NCI-H226 (cell line): ENCODE data around the gene ADGRB2.

Experiments
- DNase-seq: peaks from one replicate; pipeline ENCODE4 v3.0.0-alpha.2; 2015

The ADGRB2 gene

GRCh38 chr1:31763671-31764311, 349 bp downstream of the ADGRB2 start:
- no peak for DNase-seq

DNA sequence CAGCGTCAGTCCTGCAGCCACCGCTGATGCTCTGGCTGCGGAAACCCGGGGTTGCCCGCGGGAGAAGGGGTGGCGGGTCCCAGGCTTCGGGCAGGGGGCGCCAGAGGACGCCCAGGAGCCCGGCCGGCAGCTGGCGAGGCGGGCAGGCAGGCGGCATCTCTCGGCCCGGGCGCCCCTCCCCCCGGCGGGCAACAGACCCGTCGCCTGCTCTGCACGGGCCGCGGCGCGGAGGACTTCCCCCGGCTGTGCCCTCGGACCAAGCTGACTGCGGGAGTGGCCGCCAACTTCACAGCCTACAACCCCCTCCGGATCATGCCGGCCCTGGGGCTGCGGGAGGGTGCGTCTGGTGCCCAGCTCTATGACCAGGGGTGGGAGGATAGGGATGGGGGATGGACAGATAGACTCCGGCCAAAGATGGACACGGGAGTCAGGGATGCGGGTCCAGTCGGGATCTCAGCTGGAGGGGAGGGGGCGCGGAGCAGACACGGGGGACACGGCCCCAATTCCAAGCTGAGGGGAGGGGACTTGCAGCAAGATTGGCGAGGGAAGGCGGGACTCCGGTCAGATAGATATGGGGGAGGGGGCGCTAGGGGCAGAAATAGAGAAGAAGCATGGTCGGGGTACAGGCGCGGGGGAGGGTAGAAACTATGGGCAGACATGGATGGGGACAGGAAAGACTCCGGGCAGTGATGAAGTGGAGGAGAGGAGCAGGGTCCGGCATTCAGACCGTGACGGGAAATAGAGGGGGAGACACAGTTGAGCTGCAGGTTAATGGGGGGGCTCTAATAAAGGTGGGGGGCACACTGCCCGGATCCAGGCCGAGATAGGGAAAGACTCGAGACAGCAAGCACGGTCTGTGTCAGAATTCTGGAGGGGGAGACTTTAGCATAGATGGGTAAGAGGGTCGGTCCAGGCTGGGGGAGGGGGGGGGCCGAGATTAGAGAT, 1.1 kb downstream of the ADGRB2 start:
- peak; percentile 62 for DNase-seq

GRCh38 chr1:31762323-31762722, 1.8 kb downstream of the ADGRB2 start:
- DNase-seq: no peak

GRCh38 chr1:31761883-31762282, 2.3 kb downstream of the ADGRB2 start:
- peak; percentile 38 for DNase-seq

DNA sequence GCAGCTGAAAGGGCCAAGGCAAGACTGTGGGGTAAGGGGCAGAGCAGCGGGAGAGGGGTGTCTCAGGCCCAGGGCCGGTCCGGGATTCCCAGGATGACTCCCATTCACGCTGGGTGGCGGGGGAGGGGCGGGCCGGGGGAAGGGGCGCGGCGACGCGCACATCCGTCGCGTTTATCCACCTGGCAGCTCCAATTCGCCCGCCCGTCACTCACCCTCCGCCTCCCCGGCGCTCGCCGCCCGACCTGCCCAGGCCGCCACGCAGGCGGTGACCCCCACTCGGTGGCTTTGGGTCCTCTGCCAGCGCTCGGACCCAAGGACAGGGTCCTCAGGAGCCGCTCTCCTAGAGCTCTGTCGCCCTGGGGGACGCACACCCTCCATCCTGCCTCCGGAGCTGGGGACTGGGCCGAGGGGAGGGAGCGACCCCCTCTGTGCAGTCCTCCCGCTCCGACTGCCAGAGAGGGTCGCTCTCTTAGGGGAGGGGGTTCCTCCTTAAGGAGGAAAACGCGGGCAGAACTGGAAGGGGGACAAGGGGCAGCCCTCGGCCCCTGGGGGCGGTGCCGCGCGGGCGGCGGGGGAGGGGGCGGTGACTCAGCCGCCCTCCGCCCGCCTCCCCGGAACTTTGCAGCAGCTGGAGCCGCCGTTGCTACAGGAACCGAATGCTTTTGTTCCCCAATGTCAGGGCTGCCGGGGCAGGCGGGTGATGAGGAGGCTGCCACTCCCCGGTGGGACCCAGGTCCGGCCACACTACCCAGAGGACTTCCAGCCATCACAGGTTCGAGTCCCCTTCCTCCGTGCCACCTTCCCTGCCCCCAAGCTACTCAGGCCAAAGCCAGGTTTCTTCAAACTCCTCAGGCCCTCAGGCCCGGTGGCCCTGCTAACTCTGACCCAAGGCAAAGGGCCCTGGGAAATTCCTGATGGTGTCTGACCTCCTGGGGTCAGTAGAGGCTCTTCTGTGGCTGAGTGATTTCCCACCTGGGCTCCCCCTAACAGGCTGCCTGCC, 3.4 kb downstream of the ADGRB2 start:
- DNase-seq: peak; percentile 43

- DNase-seq: no peak
These were observed 4.7 kb downstream of the ADGRB2 start for GRCh38 chr1:31759298-31760023.

DNA sequence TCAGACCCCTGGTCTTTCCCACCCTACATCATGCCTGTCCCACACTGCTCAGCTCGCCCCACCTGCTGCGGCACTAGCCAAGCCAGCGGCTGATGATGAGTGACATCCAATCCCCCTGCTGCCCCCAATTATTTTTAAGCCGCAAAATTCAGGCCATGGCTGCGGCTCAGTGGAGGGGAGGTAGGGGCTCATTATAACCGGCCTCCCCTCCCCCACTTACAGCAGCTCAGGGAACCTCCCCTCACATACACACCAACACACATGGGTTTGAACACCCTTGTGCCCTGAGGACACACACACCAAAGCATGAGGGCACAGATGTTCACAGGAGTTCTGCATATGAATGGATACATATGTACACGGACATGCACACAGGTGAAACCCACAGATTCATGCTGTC, 5.3 kb downstream of the ADGRB2 start:
- DNase-seq: no peak

- DNase-seq: no peak
These were observed 6.2 kb downstream of the ADGRB2 start for GRCh38 chr1:31757989-31758388.

DNA sequence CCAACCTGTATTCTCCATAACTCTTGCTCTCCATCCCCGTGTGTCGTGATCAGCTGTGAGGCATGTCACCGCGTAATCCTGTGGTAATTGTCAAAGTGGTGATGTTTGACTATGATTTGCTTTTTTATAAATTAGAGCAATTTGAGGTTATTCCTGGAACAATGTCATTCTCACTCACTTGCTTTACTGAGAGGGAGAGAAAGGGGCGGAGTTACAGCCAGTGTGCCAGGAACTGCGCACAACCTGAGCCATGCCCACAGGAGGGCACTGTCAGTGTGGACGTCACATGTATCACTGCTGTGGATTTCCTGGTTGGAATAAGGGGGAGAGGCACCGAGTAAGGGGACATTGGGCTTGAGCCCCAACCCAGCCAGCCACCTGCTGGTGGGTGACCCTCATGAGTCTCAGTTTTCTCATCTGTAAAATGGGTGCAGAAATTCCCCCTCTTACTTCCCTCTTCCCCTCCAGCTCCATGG, 6.9 kb downstream of the ADGRB2 start:
- no peak for DNase-seq

DNA sequence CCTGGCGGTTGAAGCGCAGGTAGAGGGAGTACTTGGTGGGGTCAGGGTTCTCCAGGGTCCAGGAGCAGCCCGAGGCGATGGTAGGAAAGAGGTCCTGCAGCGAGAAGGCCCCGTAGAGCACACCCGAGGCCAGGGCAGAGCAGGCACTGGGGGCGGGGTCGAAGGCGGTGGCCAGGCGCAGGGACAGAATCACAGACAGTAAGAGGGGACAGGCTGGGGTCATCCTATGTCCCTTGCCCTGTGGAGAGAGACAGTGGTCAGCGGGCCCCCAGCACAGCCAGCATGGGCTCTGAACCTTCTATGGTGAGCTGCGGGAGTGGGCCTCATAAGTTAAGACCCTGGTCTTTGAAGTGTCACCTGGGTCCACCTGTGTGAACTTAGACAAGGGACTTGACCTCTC, 7.6 kb downstream of the ADGRB2 start:
- no peak for DNase-seq

DNA sequence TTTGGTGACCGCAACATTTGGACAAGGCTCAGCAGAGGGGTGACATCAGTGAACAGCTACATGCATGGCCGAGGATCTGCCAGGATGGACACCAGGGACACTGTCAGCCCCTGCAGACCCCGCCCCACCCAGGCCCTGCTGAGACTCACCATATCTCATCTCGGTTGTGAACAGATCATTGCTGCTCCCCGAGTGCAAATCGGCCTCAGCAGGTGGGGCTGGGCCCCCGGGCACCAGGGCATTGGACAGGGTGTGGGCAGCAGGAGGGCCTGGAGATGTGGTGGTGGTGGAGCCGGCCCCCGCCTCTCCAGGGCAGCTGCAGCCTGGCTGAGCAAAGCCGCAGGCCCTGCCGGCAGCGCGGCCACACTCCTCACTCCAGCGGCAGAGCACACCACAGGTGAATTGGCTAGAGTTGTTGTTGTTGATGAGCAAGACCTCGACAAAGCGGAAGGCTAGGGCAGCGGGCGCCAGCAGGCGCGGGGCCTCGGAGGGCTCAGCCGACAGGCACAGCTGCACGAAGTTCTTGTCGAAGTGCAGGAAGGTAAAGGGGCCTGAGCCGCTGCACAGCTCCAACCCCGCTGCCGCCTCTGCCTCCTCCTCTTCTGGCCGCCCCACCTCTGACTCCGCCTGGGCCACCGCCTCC, 8.2 kb downstream of the ADGRB2 start:
- no peak for DNase-seq

GRCh38 chr1:31755197-31755611, 8.9 kb downstream of the ADGRB2 start:
- DNase-seq: peak; percentile 76

GRCh38 chr1:31754397-31754796, 9.7 kb downstream of the ADGRB2 start:
- DNase-seq: no peak

DNA sequence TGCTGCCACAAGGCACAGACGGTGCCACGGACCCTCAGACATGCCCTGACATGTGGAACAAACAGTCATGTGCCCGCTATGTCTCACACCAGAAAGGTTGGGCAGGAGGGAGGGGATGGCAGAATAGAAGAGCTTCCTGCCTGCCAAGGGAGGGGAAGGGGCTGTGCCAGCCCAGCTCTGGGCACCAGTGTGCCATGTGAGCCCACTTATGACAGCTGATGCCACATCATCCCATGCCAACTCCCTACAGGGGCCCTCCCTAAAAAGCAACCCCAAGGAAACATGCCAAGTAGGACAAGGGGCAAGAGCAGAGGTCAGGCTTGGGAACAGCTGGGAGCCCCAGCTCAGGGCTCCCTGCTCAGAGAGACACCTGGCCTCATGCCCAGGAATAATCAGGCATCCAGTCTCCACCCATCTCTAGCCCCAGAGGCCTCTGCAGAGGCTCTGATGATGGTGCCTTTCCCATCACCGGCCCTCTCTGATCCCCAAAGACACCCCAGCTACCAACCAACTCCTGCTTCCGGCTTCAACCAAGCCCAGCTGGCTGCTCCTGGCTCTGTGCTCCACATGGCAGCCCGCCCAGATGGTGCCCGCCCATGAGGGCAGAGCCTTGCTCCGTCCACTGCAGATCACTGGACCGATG, 10.3 kb downstream of the ADGRB2 start:
- DNase-seq: no peak

- DNase-seq: no peak
These were observed 11.1 kb downstream of the ADGRB2 start for GRCh38 chr1:31752952-31753475.

DNA sequence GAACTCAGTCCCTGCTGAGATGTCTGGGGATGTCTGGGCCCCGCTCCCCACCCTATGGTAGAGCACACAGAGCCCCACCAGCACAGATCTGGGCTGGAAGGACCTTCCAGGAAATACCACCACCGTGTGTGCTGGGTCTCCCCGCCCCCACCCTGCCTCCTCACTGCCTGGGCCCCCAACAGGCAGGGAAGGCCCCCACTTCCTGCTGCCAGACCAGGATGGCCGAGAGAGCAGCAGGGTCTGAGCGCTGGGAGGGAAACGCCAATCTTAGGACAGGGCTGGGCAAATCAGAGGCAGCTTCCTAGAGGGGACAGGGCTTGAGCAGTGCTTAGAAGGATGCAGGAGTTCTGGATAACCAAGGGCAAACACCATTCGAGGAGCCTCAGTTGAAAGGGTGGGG, 11.9 kb downstream of the ADGRB2 start:
- no peak for DNase-seq

DNA sequence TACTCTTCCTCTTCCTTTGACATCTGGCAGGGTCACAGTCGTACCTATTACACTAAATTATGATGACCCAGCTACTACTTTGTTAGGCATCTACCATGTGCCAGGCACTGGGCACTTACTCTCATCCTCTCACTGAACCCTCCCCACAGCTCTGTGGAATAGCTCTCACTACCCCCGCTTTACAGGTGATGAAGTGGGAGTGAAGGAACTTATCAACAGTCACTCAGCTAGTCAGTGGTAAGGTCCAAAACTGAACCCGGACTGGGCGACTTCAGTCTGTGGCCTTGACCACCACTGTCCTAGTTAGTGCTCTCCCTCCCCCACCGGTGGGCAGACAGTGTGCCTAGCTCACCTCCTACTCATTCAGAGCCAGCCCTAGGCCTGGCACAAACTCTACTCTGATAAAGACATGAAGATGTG, 12.3 kb downstream of the ADGRB2 start:
- DNase-seq: no peak

DNA sequence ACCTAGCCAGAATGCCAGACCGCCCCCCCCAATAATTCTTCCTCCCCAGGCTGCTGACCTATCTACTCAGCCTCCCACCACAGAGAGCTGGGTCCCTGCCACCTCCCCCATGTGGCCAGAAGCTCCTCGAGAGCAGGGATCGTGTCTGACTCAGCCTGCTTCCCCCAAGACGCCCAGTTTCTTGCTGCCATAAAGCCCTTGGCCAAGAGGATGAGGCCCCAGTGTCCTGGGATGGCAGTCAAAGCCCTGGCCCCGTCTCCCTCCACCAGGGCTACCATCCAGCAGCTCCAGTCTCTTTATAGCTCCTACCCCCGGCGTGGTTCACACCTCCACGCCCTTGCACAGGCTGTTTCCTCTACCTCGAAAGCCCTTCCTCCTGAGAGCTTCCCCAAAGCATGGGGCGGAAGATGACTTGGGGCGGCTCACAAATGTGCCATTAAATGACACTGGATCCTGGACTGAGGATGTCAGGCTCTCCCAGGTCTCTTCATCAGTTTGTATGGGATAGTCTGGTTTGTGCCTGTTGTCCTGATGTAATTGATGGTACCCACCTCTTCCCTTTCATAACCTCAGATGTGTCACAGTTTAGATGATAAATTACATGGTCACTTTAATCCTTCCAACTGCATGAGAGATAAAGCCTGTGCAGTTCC, 13.2 kb downstream of the ADGRB2 start:
- DNase-seq: peak; percentile 71

- DNase-seq: no peak
These were observed 14.1 kb downstream of the ADGRB2 start for GRCh38 chr1:31749785-31750735.
